Activated CD4-positive, alpha-beta T cell treated with anti-CD3 and anti-CD28 coated beads, Interleukin-10, Interleukin-2, amounts not matched to agents 100 ng/mL and 50 ng/mL, durations not matched to agents 16 hours and 8 hours (primary cell): ENCODE results near the gene TP73.
A peak's percentile ranks its signal among the peaks of the same experiment; 100 is the strongest.

Experiments
- DNase-seq: peaks from one replicate; pipeline ENCODE4 v3.0.0-alpha.2; 2020

Gene TP73

DNA sequence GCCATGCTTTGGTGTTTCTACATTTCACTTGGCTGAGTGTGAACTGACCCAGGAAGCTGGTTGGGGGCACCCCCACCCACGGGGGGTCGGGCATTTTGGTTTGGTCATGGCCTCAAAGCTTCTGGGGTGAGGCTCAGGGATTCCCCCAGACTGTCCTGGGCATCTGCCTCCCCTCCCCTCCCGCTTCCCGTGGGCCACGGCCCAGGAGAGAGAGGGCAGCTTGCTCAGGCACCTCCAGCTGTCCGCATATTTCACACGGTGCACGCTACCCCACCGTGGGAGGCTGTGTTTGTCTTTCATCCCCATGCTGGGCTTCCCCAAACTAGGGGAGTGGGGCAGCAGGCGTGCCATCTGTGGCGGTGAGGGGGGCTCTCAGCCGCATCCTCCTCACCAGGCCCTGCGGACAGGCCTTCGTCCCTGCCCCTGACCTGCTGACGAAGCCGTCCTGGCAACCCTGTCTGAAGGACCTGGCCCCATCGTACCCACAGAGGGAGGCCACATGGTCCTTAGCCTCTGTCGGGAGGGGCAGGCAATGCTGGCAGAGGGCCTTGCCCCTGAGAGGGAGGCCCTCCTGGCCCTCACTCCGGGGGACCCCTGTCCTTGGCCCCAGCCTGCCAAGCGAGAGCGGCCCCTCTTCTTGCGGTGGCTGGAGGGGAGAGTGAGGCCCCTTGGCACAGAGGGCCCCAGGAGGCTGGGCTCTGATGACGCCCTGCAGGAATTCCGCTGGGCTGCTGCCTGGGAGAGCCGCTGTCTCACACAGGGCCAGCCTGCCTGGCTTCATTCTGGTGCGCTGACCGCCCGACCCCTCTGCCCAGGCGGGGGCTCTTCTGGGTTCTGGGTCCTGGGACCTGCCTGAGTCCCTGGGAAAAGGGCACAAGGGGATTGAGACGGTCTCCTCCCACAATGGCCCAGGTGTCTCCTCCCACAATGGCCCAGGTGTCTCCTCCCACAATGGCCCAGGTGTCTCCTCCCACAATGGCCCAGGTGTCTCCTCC lies 22.1 kb downstream of the TP73 start:
- DNase-seq = no peak

DNA sequence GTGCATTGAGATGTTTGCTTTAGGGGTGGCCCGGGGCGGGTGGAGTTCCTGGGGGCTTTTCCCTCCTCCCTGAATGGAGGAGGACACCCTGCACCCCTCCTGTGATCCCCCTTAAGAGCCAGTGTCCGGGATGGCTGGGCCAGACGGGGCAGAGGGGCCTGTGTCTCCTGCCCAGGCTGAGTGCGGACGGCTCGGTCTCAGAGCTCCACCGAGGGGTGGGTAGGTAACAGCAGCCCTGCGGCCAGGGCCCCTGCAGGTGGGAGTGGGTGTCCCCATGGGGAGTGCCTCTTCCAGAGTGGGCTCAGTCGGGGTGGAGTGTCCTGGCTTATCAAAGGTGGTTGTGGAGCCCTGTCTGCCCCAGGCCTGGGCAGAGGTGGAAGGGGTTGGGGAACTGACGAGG lies 23.1 kb downstream of the TP73 start:
- DNase-seq = no peak

DNA sequence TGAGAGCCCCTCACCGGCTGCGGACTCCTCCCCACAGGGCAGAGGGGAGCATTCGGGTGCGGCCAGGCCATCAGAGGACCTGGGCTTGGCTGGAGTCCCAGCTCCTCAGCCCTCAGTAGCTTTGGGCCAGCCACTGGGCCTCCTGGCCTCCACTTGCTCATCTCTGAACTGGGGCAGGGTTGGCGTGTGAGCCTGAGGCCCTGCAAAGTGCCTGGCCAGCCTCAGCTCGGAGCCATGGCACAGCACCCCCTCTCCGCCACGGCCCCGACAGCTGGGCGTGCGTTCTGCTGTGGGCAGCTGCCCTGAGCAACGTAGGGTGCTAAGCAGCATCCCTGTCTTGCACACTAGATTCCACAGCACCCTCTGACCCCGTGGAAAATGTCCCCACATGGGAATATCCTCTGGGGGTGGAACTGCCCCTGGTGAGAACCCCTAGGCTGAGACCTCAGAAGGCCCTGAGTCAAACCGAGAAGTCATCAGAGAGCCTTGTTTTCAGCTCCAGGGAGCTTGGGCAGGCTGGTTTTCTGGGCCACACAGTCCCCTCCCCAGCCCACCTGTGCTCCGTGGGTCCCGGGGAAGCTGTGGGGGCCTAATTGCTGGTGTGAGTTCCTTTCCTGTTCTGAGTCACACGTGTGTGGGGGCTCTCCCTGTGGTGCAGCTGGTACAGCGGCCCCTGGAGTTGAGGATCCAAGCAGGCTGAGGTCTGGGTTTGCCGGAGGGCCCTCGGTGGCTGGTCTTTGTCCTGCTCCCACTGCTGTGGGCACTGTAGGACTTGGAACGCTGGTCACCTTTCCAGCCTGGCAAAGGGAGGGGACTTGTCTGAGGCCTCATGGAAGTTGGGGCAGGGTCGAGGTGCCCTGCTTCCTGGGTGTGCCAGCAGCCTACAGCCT lies 24.5 kb downstream of the TP73 start:
- peak; percentile 47 for DNase-seq

DNA sequence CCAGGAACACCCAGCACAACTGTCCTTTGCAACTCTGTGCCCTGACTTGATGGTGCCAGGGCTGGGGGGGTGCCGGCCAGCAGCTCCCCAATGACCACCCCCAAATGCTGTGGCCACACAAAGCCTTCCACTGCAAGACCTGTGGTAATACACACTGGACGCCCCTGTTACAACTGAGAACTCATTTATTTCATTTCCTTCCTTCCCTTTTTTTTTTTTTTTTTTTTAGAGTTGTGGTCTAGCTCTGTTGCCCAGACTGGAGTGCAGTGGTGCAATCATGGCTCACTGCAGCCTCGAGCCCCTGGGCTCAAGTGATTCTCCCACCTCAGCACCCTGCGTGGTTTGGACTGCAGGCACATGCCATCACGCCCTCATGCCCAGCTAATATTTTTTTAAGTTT lies 25.2 kb downstream of the TP73 start:
- DNase-seq = no peak

DNA sequence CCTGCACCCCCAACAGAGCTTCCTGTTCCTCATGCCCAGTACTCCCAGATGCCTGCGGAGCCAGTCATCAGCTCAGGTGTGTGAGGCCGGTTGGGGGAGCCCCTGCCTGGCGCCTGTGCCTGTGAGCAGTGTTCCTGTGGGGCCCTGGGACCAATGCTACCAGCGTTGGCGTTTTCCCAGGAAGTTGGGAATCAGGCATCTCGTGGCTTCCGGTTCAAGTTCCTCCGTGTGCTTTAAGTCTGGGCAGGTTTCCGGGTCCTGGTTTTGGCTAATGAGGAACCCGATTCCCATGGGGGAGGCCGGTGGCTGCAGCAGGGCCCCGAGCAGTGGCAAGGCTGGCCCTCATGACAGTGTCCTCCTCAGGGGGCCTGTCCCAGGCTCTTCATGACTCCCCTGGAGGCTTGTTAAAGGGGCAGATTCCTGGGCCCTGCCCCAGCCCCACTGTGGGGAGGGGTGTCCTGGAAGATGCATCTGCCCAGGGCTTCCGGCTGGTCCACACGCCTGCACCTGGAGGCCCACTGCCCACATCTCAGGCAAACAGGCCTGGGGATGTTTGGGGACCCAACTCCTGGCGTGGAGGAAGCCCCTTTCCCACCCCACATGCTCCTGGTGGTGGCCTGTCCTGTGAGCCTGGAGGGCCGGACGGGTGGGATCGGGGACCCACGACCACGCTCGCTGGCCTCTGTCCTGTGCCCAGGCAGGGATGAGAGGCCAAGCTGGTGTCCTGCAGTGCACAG lies 26.2 kb downstream of the TP73 start:
- DNase-seq = no peak

DNA sequence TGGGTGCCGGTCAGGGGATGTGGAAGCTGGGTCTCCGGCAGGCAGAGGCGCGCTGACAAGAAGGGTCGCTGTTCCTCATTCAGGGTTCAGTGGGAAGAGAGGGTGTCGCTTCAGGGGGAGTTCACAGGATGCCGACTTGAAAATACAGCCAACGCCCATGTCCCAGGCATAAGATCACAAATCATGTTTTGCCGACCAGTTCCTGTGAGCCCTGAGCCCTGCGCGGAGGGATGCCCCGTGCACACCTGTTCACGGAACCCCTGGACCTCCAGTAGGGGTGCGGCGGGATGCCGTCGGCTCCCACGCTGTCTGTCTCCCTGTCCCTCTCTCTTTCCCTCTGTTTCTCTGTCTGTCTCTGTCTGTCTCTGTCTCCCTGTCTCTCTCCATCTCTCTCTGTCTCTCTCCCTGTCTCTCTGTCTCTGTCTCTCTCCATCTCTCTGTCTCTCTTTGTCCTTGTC lies 26.8 kb downstream of the TP73 start:
- no peak for DNase-seq

DNA sequence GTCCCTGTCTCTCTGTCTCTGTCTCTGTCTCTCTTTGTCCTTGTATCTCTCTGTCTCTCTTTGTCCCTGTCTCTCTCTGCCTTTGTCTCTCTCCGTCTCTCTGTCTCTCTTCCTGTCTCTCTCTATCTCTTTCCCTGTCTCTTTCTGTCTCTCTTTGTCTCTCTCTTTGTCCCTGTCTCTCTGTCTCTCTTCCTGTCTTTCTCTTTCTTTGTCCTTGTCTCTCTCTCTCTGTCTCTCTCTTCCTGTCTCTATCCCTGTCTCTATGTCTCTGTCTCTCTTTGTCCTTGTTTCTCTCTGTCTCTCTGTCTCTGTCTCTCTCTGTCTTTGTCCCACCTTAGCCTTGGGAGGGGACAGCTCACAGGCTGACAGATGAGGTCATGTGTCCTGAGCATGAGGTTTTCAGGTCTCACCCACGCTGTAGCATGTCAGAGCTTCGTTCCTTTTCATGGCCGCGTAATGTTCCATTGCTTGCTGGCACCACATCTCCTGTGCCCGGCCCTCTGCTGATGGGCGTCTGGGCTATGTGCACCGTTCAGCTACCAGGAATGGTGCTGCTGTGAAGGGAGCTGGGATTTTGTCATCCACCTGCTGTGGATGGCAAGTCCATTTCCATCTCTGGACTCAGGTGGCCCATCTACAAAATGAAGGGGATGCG lies 27.6 kb downstream of the TP73 start:
- DNase-seq = no peak

DNA sequence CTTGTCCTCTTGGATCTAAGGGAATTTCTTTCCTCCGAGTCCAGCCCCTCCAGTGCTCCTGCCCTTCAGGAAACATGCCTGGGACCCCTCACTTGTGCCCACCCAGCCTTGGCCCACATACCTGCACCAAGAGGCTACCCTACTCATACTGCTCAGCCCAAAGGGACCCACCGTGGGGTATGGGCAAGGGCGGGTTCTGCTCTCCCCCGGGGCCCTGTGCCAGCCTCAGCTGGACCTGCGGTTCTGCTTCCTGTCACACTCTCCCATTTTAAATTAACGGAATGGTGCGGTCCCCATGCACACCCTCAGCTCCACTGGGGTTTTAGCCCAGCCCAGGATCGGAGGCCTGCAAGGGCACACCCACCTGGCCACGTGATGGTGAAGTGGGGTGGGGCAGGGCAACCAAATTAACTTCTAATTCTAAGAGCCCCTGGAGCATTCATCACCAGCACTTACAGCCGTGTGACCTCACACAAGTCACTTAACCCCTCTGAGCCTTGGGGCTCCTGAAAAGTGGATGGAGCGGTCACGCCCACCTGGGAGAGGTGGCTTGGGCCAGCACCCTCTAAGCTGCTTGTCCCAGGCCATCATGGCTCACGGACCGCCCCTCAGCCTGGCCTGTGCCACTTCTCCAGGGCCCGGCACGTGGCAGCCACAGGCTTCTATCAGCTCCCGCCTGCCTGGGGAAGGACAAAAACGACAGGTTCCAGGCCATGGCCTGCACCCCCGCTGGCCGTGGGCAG lies 28.3 kb downstream of the TP73 start:
- no peak for DNase-seq

DNA sequence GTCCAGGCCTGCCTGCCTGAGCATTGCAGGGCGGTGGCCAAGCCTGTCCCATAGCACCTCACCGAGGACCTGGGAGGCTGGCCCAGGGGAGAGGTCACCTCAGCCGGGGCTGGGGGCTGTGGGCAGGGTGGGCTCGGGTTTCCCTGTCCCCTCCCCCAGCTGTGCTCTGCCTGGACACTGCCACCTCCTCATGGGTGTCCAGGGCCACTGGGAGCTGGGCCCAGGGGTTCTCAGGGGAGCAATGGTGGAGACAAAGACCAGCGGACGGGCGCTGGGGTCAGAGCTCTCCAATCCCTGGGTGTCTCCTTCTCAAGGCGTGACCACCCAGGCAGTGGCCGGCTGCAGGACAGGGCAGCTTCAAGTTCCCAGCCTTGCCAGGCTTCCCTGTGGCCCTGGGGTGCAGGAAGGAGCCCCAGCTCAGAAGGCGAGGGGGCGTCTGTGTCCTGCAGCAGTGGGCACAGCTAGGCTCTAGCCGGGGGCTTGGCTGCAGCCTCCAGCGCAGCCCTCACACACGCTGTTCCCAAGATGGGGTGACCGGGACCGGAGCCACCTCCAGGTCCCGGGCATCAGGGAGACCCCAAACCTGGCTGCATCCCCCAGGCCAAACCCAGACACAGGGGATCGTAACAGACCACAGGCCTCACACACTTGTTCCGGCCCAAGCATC lies 29.0 kb downstream of the TP73 start:
- no peak for DNase-seq

DNA sequence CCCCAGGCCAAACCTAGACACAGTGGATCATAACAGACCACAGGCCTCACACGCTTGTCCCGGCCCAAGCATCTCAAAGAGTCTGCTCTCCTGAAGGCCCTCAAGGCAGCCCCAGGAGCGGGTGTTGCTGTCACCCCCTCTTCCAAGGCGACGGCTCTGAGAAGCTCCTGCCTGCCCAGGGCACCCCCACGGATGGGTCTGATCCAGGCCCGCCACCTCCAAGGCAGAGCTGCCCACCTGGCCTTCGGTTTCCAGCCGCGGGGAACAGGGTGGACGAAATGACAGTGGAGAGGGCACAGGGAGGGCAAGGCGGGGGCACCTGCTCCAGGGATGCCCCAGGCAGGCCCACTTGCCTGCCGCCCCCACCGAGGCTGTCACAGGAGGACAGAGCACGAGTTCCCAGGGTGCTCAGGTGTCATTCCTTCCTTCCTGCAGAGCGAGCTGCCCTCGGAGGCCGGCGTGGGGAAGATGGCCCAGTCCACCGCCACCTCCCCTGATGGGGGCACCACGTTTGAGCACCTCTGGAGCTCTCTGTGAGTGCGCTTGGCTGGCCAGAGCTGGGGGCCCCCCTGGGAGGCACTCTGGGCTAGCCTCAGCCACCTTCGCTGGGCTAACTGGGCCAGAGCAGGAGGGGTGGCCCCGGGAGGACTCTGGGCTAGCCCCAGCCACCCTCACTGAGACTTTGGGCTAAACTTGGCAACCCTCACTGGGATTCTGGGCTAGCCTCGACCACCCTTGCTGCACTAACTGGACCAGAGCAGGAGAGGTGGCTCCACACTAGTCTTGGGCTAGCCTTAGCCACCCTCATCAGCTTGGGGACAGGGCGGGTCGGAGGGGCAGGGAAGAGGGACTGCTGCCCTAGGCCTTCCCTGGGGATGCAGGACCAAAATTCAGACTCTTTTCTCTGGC lies 29.8 kb downstream of the TP73 start:
- DNase-seq = no peak

DNA sequence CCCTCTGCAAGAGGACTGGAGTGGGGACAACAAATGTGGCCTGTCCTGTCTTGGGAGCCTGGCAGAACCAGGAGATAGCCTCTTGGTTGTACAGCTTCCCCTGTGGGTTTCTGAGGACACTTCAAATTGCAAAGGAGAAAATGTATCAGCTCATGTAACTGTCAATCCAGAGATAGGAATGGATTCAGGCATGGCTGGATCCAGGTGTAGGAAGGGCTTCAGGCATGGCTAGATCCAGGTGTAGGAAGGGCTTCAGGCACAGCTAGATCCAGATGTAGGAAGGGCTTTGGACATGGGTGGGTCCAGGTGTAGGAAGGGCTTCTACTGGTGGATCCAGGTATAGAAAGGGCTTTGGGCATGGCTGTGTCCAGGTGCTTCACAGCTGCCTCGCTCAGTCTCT lies 30.9 kb downstream of the TP73 start:
- DNase-seq = no peak

DNA sequence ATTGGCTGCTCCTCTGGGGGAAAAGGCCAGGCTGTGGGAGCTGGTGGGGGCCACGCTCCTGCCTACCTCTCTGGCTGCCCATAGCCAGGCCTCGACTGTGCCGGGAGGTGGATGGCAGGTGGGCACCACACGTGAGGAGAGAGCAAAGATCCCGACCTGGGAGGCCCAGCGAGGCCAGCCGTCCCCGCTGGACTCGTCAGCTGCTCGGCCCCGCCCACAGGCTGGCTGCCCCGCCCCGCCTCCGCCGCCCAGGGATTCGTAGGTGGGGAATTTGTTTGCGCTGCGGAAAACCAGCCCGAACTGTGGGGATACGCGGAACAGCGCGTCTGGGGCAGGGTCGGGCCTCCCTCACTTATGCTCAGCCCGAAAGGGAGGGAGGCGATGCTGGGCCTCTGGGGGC lies 31.7 kb downstream of the TP73 start:
- DNase-seq = no peak

DNA sequence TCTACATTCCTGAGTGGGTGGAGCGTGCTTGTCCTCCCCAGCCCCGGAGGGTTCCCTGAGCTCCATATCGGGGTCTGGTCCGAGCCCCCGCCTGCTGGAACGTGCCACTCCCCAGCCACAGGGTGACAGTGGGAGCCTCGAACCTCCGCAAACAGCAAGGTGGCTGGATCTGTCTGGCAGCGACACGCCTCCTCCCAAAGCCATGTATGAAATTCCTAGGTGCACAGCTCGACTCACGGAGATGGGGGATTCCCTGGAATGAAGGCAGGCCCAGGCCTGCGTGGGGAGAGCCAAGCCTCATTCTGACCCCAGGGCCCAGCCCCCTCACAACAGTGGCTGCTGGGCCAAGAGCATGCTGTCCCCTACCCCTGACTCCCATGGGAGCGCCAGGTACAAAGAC lies 32.9 kb downstream of the TP73 start:
- DNase-seq = no peak

DNA sequence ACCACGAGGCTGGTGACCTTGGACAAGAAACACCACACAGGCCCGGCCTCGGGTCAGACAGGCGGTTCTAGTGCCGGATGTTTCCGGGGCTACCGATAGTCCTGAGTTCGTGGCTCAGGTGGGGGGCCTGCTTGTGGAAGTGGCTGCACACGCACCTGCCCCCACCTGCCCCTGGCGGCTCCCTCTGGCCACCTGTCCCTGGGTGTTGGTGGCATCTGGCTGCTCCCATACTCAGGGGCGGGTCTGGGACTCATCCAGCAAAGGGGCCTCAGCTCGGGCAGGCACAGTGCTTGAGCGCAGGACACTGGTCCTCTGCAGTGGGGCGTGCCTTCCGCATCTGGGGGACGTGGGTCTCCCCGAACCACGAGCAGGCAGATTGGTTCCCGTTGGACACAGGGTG lies 33.6 kb downstream of the TP73 start:
- DNase-seq = no peak

DNA sequence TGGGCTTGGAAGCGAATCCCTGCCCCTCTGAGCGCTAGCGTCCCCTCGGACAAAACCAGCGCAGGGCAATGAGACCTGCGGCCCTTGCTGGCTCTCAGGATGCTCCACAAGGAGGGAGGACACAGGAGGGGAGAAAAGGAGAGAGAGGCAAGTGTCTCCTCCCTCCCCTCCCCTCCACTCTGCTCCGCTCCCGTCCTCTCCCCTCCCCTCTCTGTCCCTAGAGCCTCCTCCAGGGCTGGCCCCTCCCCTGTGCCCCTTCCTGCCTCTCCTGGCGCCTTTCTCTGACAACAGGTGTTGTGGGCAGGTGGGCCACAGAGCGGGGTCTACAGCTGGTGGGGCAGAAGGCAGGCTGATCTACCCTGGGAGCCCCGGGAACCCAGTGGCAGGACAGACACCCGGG lies 35.2 kb downstream of the TP73 start:
- no peak for DNase-seq

DNA sequence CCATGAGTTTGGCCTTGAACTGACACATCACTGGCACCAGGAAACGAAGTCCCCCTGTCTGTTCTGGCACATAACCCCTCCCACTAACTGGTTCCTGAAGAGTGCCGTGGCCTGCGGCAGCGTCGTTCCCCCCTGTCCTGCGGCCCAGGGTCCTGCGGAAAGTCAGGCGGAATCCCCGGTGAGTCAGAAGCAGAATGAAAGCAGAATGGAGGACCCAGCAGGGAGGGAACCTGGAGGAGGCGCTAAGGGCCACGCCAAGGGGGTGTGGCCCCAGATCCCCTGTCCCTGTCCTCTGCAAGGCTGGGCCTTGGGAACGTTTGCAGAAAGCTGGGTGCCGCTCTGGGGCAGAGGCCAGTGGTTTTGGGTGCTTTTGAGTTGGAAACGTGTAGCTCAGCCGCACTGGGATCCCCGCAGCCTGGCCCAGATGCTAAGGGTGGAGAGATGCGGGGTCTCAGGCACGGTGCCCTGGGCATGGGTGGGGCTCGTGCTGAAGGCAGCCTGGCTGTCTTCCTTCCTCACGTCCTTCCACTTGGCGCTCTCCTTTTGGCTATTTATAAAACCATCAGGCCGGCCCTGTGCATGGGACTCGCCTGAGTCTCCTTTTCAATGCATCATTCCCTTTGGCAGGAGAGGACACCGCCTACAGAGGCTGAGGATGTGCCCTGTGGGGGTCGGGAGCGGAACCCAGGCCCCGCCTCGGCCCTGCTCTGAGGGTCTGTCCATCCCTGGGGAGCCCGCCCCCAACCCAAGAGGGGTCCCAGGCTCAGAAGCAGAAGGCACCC lies 36.2 kb downstream of the TP73 start:
- no peak for DNase-seq

DNA sequence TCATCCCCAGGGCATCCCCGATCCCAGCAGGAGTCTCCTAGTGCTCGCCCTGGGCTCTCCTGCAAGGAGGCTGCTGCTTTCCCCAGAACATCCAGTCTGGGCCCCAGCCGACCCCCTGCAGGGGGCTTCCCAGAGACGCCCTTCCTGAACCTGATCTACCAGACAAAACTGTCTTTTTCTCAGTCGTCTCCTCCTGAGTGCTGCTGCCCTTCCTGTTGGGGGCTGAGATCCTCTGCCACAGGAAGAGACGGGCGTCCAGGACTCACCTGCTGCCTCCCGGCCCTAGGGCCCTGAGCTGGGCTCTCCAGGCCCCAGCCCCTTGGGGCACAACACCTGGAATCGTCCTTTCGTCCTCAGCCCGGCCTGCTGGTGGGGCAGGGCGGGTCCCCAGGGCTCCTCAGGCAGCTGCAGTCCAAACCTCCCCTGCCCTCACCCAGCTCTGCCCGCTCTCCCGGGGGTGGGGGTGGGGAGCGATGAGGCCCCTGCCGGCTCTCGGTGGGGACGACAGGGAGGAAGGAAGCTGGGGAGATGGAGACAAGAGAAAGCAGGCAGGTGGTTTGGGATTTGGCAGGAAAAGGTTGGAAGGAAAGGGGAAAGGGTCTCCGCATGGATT lies 36.9 kb downstream of the TP73 start:
- DNase-seq = no peak

DNA sequence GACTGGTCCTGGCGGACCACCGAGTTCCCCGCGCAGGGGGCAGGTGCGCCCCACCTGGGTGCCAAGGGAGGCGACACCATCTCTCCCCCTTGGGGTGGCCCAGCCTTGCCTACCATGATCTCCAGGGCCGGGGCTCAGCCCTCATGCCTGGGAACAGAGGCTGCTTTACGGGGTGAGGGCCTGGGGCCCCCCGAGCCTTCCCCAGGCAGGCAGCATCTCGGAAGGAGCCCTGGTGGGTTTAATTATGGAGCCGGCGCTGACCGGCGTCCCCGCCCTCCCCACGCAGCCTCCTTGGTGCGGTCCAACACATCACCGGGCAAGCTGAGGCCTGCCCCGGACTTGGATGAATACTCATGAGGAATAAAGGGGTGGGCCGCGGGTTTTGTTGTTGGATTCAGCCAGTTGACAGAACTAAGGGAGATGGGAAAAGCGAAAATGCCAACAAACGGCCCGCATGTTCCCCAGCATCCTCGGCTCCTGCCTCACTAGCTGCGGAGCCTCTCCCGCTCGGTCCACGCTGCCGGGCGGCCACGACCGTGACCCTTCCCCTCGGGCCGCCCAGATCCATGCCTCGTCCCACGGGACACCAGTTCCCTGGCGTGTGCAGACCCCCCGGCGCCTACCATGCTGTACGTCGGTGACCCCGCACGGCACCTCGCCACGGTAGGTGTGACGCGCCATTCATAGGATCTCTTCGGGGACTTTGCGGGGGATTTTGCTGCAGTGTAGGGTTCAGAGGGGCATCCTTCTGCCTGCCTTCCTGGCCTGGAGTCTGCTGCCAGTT lies 38.2 kb downstream of the TP73 start:
- DNase-seq = no peak
